ENCODE data around the gene ZNF407.

GRCh38 chr18:74785632-74786031 lies 188.0 kb downstream of the ZNF407 start:
- TF ChIP-seq CTCF (conservative IDR thresholded peaks at IDR 0.05; ENCODE audit: low read depth, low read length), result no peak
- TF ChIP-seq EZH2 (IDR thresholded peaks at IDR 0.05; ENCODE audit: borderline replicate concordance, low read depth, low read length, poor library complexity, severe bottlenecking), result no peak

Data from A673 (cell line).